Measurements from ENCODE around the gene ITGA11. TPM values are rescaled to one million over a fixed set of nuclear protein-coding genes. Genes with fewer than 3 reads are reported as not detected.

ITGA11 gene
- total RNA-seq, 1 donor from 2014 or later, result 0.51 TPM

DNA sequence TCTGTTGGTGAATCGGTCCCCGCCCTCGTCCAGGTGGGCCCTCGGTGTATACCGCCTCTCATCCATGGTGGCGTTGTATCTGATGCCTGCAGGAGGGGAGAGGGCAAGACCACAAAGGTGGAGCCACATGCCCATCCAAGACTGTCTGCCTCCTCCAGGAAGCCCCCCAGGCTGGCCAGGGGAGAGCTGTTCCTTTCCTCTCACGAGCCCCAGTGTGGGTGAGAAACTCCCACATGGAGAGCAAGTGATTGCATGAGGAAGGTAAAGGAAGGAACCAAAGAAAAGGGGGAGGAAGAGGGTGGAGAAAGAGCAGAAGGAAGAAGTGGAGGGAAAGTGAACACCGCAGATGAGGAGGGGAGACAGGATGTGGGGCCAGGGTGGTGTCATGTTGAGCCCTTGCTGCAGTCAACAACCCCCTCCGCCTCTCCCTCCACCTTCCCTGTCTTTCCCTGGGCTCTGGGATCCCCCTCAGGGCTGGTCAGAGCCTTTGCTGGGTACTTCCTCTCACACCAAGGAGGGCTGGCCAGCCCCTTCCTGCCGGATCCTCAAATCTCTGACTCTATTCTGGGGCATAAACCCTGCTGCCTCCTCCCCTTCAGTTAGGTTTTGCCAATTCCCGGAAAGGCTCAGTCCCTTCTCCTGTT lies 105.1 kb downstream of the ITGA11 start:
- H3K9me3 Mint-ChIP-seq, result no peaks in the 10 kb centered on the region
- DNase-seq (ENCODE audit: low read depth, low spot score), result no peak
- H3K36me3 Mint-ChIP-seq (ENCODE audit: low read depth), result no peaks in the 10 kb centered on the region
- peaks cover 25% of the 10 kb centered on the region for H3K4me1 Mint-ChIP-seq
- peak overlapping the region; percentile 27 for H3K27ac Mint-ChIP-seq (ENCODE audit: unreplicated experiment)
- peaks cover 2% of the 10 kb centered on the region for H3K27me3 Mint-ChIP-seq (ENCODE audit: low read depth)
- H3K4me3 Mint-ChIP-seq, result no peak overlapping the region
- TF ChIP-seq, protein P1, sequence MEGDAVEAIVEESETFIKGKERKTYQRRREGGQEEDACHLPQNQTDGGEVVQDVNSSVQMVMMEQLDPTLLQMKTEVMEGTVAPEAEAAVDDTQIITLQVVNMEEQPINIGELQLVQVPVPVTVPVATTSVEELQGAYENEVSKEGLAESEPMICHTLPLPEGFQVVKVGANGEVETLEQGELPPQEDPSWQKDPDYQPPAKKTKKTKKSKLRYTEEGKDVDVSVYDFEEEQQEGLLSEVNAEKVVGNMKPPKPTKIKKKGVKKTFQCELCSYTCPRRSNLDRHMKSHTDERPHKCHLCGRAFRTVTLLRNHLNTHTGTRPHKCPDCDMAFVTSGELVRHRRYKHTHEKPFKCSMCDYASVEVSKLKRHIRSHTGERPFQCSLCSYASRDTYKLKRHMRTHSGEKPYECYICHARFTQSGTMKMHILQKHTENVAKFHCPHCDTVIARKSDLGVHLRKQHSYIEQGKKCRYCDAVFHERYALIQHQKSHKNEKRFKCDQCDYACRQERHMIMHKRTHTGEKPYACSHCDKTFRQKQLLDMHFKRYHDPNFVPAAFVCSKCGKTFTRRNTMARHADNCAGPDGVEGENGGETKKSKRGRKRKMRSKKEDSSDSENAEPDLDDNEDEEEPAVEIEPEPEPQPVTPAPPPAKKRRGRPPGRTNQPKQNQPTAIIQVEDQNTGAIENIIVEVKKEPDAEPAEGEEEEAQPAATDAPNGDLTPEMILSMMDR (conservative IDR thresholded peaks at IDR 0.05), result no peak

DNA sequence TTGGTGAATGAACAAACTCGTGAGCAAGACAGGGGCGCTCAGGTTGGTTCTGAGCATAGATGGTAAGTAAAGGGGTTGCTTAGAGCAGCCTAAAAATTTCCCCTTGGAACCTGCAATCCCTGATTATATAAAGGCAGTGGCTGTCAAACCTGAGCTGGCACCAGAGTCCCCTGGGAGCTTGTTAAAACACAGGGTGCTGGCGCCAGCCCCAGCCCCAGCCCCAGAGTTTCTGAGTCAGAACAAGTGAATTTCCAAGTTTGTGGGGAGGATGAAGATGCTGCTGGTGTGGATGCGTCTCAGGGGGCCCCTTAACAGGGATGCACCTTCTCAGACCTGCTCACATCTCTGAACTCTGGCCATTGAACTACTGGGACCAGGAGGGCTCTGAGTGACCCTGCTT lies 106.2 kb downstream of the ITGA11 start:
- Mint-ChIP-seq H3K36me3 (ENCODE audit: low read depth) (no peaks in the 10 kb centered on the region), H3K27ac (ENCODE audit: unreplicated experiment) (no peak overlapping the region), H3K9me3 (no peaks in the 10 kb centered on the region), H3K4me3 (no peak overlapping the region), H3K4me1 (peaks cover 17% of the 10 kb centered on the region), H3K27me3 (ENCODE audit: low read depth) (no peaks in the 10 kb centered on the region)
- no peak for DNase-seq (ENCODE audit: low read depth, low spot score)
- TF ChIP-seq, protein P1 (conservative IDR thresholded peaks at IDR 0.05), result no peak

DNA sequence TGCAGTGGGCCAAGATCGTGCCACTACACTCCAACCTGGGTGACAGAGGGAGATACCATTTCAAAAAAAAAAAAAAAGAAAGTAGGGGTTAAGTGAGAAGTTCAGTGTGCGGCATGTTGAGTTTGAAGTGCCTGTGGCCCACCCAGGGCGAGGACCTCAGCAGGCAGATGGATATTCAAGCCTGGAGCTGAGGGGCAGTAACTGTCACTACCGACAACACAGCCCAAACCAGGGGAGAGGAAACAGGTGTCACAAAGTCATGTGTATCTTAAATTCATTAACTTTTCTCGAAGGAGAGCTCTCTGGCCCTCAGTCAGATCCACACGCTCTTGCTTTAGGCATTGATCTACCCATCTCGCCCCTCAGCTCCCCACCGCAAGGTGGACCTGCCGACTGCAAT lies 109.2 kb downstream of the ITGA11 start:
- Mint-ChIP-seq H3K27me3 (ENCODE audit: low read depth) (no peaks in the 10 kb centered on the region), H3K36me3 (ENCODE audit: low read depth) (no peaks in the 10 kb centered on the region), H3K9me3 (no peaks in the 10 kb centered on the region), H3K27ac (ENCODE audit: unreplicated experiment) (peak overlapping the region; percentile 30), H3K4me1 (peaks cover 2% of the 10 kb centered on the region), H3K4me3 (no peak overlapping the region)
- DNase-seq (ENCODE audit: low read depth, low spot score), result no peak
- TF ChIP-seq, protein P1 (conservative IDR thresholded peaks at IDR 0.05), result no peak

DNA sequence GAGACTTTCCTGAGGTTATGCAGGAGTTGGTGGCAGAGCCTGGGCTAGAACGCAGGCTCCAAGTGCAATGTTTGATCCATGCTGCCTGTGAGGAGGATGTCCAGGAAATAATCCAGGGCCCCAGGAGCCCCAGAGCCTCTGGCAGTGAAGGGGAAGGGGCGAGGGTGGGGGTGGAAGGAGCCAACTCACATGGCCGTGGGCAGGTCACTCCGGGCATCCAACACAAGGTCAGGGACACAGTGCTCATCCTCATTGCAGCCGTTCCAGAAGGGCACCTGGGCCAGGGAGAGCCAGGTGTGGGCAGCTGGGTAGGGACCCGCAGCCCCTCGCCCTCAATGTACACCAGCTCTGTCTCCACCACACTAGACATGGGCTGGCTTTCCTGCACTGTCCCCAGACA lies 110.7 kb downstream of the ITGA11 start:
- Mint-ChIP-seq H3K9me3 (no peaks in the 10 kb centered on the region), H3K4me3 (no peak overlapping the region), H3K27me3 (ENCODE audit: low read depth) (no peaks in the 10 kb centered on the region), H3K36me3 (ENCODE audit: low read depth) (no peaks in the 10 kb centered on the region), H3K4me1 (peaks cover 6% of the 10 kb centered on the region), H3K27ac (ENCODE audit: unreplicated experiment) (no peak overlapping the region)
- TF ChIP-seq, protein P1 (conservative IDR thresholded peaks at IDR 0.05), result no peak
- DNase-seq (ENCODE audit: low read depth, low spot score), result no peak

DNA sequence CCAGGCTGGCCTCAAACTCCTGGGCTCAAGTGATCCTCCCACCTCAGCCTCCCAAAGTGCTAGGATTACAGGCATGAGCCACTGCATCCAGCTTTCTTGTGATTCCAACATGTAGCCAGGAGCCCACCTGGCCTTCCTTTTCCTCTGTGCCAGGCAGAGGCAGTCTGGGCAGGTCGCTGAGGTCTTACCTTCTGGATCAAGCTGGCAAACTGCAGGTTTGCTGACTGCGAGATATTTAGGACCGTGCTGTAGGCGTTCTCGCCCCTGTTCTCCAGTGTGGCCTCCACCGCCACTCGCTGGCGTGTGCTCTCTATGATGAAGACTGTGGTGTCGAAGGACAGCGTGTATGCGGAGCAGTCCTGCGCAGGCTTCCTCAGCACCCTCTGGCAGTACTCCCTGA lies 112.0 kb downstream of the ITGA11 start:
- H3K4me3 Mint-ChIP-seq, result no peak overlapping the region
- H3K9me3 Mint-ChIP-seq, result no peaks in the 10 kb centered on the region
- H3K27me3 Mint-ChIP-seq (ENCODE audit: low read depth), result no peaks in the 10 kb centered on the region
- peaks cover 9% of the 10 kb centered on the region for H3K4me1 Mint-ChIP-seq
- no peaks in the 10 kb centered on the region for H3K36me3 Mint-ChIP-seq (ENCODE audit: low read depth)
- TF ChIP-seq, protein P1 (conservative IDR thresholded peaks at IDR 0.05), result no peak
- H3K27ac Mint-ChIP-seq (ENCODE audit: unreplicated experiment), result no peak overlapping the region
- DNase-seq (ENCODE audit: low read depth, low spot score), result no peak
